ENCODE results near the gene DNAJB8.

The DNAJB8 gene

GRCh38 chr3:128482666-128483656 is 16.3 kb upstream of the DNAJB8 start:
- no peak for DNase-seq

GRCh38 chr3:128482175-128482574 is 15.5 kb upstream of the DNAJB8 start:
- no peak for DNase-seq

GRCh38 chr3:128481438-128481942 is 14.8 kb upstream of the DNAJB8 start:
- DNase-seq = no peak

- DNase-seq = no peak
Measured at GRCh38 chr3:128480717-128481437, 14.2 kb upstream of the DNAJB8 start.

GRCh38 chr3:128480278-128480677 is 13.6 kb upstream of the DNAJB8 start:
- DNase-seq = no peak

GRCh38 chr3:128479558-128480086 is 12.9 kb upstream of the DNAJB8 start:
- DNase-seq = no peak

- DNase-seq = no peak
Measured at GRCh38 chr3:128478576-128479506, 12.2 kb upstream of the DNAJB8 start.

GRCh38 chr3:128476659-128477058 is 10.0 kb upstream of the DNAJB8 start:
- no peak for DNase-seq

GRCh38 chr3:128475355-128475754 is 8.7 kb upstream of the DNAJB8 start:
- DNase-seq = no peak

GRCh38 chr3:128473737-128474136 is 7.0 kb upstream of the DNAJB8 start:
- DNase-seq = no peak

- DNase-seq = no peak
Measured at GRCh38 chr3:128473180-128473519, 6.5 kb upstream of the DNAJB8 start.

GRCh38 chr3:128472449-128473179 is 5.9 kb upstream of the DNAJB8 start:
- no peak for DNase-seq

- no peak for DNase-seq
Measured at GRCh38 chr3:128471720-128472119, 5.0 kb upstream of the DNAJB8 start.

- DNase-seq = no peak
Measured at GRCh38 chr3:128471110-128471509, 4.4 kb upstream of the DNAJB8 start.

GRCh38 chr3:128470134-128470899 is 3.6 kb upstream of the DNAJB8 start:
- DNase-seq = no peak

GRCh38 chr3:128469556-128469955 is 2.9 kb upstream of the DNAJB8 start:
- no peak for DNase-seq

GRCh38 chr3:128468791-128469527 is 2.3 kb upstream of the DNAJB8 start:
- DNase-seq = no peak

GRCh38 chr3:128468285-128468790 is 1.6 kb upstream of the DNAJB8 start:
- DNase-seq = no peak

- DNase-seq = no peak
Measured at GRCh38 chr3:128464702-128465101, 2.0 kb downstream of the DNAJB8 start.

- DNase-seq = no peak
Measured at GRCh38 chr3:128464188-128464587, 2.5 kb downstream of the DNAJB8 start.

All from NCI-H1105 treated with DMSO at 0.1 percent for 48 hours (cell line).